ENCODE results near the gene ADRA1B.
A peak's percentile ranks its signal among the peaks of the same experiment; 100 is the strongest.

The ADRA1B gene

DNA sequence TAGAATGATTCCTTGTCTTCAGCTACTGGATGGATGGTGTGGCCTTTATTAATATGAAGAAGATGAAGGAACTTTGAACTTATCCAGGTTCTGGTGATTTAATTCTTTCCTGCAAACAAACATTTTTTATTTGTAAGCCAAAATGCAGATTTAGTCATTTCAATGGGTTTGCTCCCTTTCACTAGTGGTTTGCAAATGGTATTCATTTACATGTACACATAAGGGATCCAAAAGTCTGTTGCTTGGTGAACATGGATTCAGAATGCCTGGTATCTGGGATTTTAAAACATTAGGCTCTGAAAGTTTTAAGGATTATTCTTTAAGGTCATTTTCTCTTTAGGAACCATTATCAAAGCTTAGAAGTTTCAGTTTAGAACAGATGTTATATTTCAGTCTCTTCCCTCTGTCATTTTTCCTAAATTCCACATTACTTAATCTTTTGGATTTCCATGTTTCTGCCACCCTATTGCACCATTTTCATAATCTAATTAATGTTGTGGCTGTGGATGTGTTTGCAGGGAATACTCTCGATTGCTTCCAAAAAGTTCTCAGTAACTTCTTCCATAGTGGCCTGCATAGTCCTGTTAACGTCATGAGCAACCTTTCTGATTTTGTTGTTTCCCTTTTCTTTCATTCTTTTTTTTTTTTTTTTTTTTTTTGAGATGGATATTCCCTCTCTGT is 102.8 kb downstream of the ADRA1B start:
- Histone ChIP-seq H3K9ac (no peak overlapping the region), H3K4me1 (peaks cover 5% of the 10 kb centered on the region), H3K9me3 (ENCODE audit: control insufficient read depth, low read length) (no peaks in the 10 kb centered on the region), H3K27ac (no peak overlapping the region), H3K4me2 (ENCODE audit: low read length) (no peak overlapping the region), H3K4me3 (ENCODE audit: low read depth, low read length) (no peak overlapping the region), H3K36me3 (ENCODE audit: control insufficient read depth, insufficient read depth, low read length) (no peaks in the 10 kb centered on the region), H3K27me3 (ENCODE audit: control insufficient read depth, insufficient read depth, low read length) (no peaks in the 10 kb centered on the region), H2AFZ (no peak overlapping the region), H3K79me2 (peaks cover 10% of the 10 kb centered on the region)
- TF ChIP-seq, protein P1, sequence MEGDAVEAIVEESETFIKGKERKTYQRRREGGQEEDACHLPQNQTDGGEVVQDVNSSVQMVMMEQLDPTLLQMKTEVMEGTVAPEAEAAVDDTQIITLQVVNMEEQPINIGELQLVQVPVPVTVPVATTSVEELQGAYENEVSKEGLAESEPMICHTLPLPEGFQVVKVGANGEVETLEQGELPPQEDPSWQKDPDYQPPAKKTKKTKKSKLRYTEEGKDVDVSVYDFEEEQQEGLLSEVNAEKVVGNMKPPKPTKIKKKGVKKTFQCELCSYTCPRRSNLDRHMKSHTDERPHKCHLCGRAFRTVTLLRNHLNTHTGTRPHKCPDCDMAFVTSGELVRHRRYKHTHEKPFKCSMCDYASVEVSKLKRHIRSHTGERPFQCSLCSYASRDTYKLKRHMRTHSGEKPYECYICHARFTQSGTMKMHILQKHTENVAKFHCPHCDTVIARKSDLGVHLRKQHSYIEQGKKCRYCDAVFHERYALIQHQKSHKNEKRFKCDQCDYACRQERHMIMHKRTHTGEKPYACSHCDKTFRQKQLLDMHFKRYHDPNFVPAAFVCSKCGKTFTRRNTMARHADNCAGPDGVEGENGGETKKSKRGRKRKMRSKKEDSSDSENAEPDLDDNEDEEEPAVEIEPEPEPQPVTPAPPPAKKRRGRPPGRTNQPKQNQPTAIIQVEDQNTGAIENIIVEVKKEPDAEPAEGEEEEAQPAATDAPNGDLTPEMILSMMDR (IDR thresholded peaks at IDR 0.05): no peak

- Histone ChIP-seq H3K4me2 (ENCODE audit: low read length) (no peak overlapping the region), H3K27ac (no peak overlapping the region), H3K27me3 (ENCODE audit: control insufficient read depth, insufficient read depth, low read length) (no peaks in the 10 kb centered on the region), H3K36me3 (ENCODE audit: control insufficient read depth, insufficient read depth, low read length) (no peaks in the 10 kb centered on the region), H3K9me3 (ENCODE audit: control insufficient read depth, low read length) (no peaks in the 10 kb centered on the region), H3K79me2 (peaks cover 19% of the 10 kb centered on the region), H3K9ac (no peak overlapping the region), H3K4me3 (ENCODE audit: low read depth, low read length) (no peak overlapping the region), H3K4me1 (peaks cover 5% of the 10 kb centered on the region), H2AFZ (no peak overlapping the region)
- TF ChIP-seq, protein P1 (IDR thresholded peaks at IDR 0.05): no peak
These were observed 104.0 kb downstream of the ADRA1B start for GRCh38 chr5:160020266-160020770.

DNA sequence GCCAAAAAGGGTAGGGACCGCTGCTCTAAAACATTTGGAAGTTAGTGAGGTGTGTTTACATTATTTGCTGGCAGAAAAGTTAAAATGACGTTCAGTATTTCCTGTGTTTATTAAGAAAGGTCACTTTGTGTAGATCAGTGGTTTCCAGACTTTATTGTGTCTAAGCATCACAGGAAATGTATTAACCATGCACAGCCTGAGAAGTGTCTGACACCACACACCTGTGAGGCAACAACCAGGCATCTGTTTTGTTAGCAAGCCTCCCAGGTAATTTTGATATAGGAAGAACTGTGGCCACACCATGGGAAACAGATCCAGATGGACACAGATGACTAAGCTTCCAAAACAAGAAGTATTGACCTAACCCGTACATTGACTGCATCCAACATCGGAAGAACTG is 104.7 kb downstream of the ADRA1B start:
- TF ChIP-seq, protein P1 (IDR thresholded peaks at IDR 0.05): no peak

GRCh38 chr5:160021831-160022446 is 105.7 kb downstream of the ADRA1B start:
- no peak overlapping the region for H3K27ac ChIP-seq

More for the DNA sequence above, 104.7 kb downstream of the ADRA1B start:
- Histone ChIP-seq H3K36me3 (ENCODE audit: control insufficient read depth, insufficient read depth, low read length) (no peaks in the 10 kb centered on the region), H3K9me3 (ENCODE audit: control insufficient read depth, low read length) (no peaks in the 10 kb centered on the region), H3K79me2 (peaks cover 19% of the 10 kb centered on the region), H2AFZ (no peak overlapping the region), H3K4me1 (peaks cover 5% of the 10 kb centered on the region), H3K9ac (no peak overlapping the region), H3K4me3 (ENCODE audit: low read depth, low read length) (no peak overlapping the region), H3K27ac (no peak overlapping the region), H3K4me2 (ENCODE audit: low read length) (no peak overlapping the region), H3K27me3 (ENCODE audit: control insufficient read depth, insufficient read depth, low read length) (no peaks in the 10 kb centered on the region)

More at GRCh38 chr5:160021831-160022446, 105.7 kb downstream of the ADRA1B start:
- Histone ChIP-seq H3K9me3 (ENCODE audit: control insufficient read depth, low read length) (no peaks in the 10 kb centered on the region), H2AFZ (no peak overlapping the region), H3K79me2 (peaks cover 19% of the 10 kb centered on the region), H3K36me3 (ENCODE audit: control insufficient read depth, insufficient read depth, low read length) (no peaks in the 10 kb centered on the region), H3K9ac (no peak overlapping the region), H3K27me3 (ENCODE audit: control insufficient read depth, insufficient read depth, low read length) (no peaks in the 10 kb centered on the region), H3K4me3 (ENCODE audit: low read depth, low read length) (no peak overlapping the region), H3K4me2 (ENCODE audit: low read length) (no peak overlapping the region), H3K4me1 (peaks cover 5% of the 10 kb centered on the region)
- TF ChIP-seq, protein P1 (IDR thresholded peaks at IDR 0.05): peak; percentile 89
